ENCODE data around the gene NR2C1. TPM values are rescaled to one million over a fixed set of nuclear protein-coding genes. Genes with fewer than 3 reads are reported as not detected.

The NR2C1 gene
- total RNA-seq, 1 donor from 2014 or later, result 44.3 TPM

GRCh38 chr12:94977766-94978468, 95.5 kb downstream of the NR2C1 start:
- Histone ChIP-seq H3K36me3 (ENCODE audit: insufficient read depth, low read length) (no peaks in the 10 kb centered on the region), H3K27ac (ENCODE audit: low read depth, low read length) (no peak overlapping the region), H3K9me3 (ENCODE audit: insufficient read depth, low read depth, low read length) (no peaks in the 10 kb centered on the region), H3K4me2 (ENCODE audit: low read length) (no peak overlapping the region), H3K27me3 (ENCODE audit: insufficient read depth, low read length) (no peaks in the 10 kb centered on the region), H3K9ac (ENCODE audit: low read length) (no peak overlapping the region), H3K4me1 (ENCODE audit: insufficient read depth, low read length) (peaks cover 11% of the 10 kb centered on the region), H3K79me2 (ENCODE audit: insufficient read depth, low read length) (peaks cover 19% of the 10 kb centered on the region), H3K4me3 (ENCODE audit: insufficient read depth, low read depth, low read length) (no peak overlapping the region), H4K20me1 (ENCODE audit: insufficient read depth, low read length) (peaks cover 12% of the 10 kb centered on the region), H2AFZ (ENCODE audit: low read depth, low read length) (no peak overlapping the region)
- DNase-seq (ENCODE audit: low read depth) (no peak), FAIRE-seq (no peak)
- no peaks in the 10 kb centered on the region for H3K27me3 Mint-ChIP-seq (ENCODE audit: low read depth, unreplicated experiment)
- no peaks in the 10 kb centered on the region for H3K9me3 Mint-ChIP-seq (ENCODE audit: unreplicated experiment)
- H3K27ac Mint-ChIP-seq (ENCODE audit: unreplicated experiment), result no peak overlapping the region
- H3K4me3 Mint-ChIP-seq (ENCODE audit: unreplicated experiment), result no peak overlapping the region
- no peaks in the 10 kb centered on the region for H3K36me3 Mint-ChIP-seq (ENCODE audit: low read depth, unreplicated experiment)
- TF ChIP-seq EZH2 (IDR thresholded peaks at IDR 0.05; ENCODE audit: insufficient read depth, low read length) (no peak), CTCF (IDR thresholded peaks at IDR 0.05; ENCODE audit: insufficient read depth, low read depth, low read length) (no peak)
- peaks cover 21% of the 10 kb centered on the region for H3K4me1 Mint-ChIP-seq (ENCODE audit: low read depth, unreplicated experiment)

DNA sequence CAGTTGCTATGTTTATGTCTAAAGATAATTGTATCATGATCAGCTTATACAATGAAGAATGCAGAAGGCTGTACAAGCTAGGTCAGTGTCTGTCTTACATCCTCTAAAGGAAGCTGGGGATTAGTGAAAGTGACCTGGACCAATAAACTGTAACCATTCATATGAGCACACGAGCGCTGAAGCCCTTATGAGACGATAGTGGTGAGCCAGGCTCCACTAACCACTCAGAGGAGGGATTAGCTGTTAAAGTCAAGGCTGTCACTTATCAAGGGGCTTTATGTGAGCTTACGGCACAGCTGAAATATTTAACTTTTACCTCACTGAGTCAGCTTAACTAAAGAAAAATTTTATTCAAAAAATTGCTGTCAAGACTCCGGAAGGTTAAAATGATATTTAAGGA, 100.2 kb downstream of the NR2C1 start:
- TF ChIP-seq CTCF (IDR thresholded peaks at IDR 0.05; ENCODE audit: insufficient read depth, low read depth, low read length), result no peak
- no peak for TF ChIP-seq EZH2 (IDR thresholded peaks at IDR 0.05; ENCODE audit: insufficient read depth, low read length)
- Mint-ChIP-seq H3K27me3 (ENCODE audit: low read depth, unreplicated experiment) (no peaks in the 10 kb centered on the region), H3K4me1 (ENCODE audit: low read depth, unreplicated experiment) (peaks cover 19% of the 10 kb centered on the region), H3K4me3 (ENCODE audit: unreplicated experiment) (no peak overlapping the region), H3K27ac (ENCODE audit: unreplicated experiment) (no peak overlapping the region), H3K36me3 (ENCODE audit: low read depth, unreplicated experiment) (peaks cover 3% of the 10 kb centered on the region), H3K9me3 (ENCODE audit: unreplicated experiment) (no peaks in the 10 kb centered on the region)
- FAIRE-seq, result peak; percentile 13
- Histone ChIP-seq H3K4me1 (ENCODE audit: insufficient read depth, low read length) (no peaks in the 10 kb centered on the region), H3K9me3 (ENCODE audit: insufficient read depth, low read depth, low read length) (no peaks in the 10 kb centered on the region), H3K4me3 (ENCODE audit: insufficient read depth, low read depth, low read length) (no peak overlapping the region), H3K9ac (ENCODE audit: low read length) (no peak overlapping the region), H3K79me2 (ENCODE audit: insufficient read depth, low read length) (peaks cover 5% of the 10 kb centered on the region), H4K20me1 (ENCODE audit: insufficient read depth, low read length) (peaks cover 11% of the 10 kb centered on the region), H3K27ac (ENCODE audit: low read depth, low read length) (no peak overlapping the region), H3K36me3 (ENCODE audit: insufficient read depth, low read length) (peaks cover 6% of the 10 kb centered on the region), H3K4me2 (ENCODE audit: low read length) (no peak overlapping the region), H3K27me3 (ENCODE audit: insufficient read depth, low read length) (no peaks in the 10 kb centered on the region), H2AFZ (ENCODE audit: low read depth, low read length) (no peak overlapping the region)
- peak; percentile 51 for DNase-seq (ENCODE audit: low read depth)

GRCh38 chr12:94972795-94973194, 100.6 kb downstream of the NR2C1 start:
- peak overlapping the region; percentile 55 for H3K27ac Mint-ChIP-seq (ENCODE audit: unreplicated experiment)
- Histone ChIP-seq H4K20me1 (ENCODE audit: insufficient read depth, low read length) (peaks cover 6% of the 10 kb centered on the region), H2AFZ (ENCODE audit: low read depth, low read length) (no peak overlapping the region), H3K9ac (ENCODE audit: low read length) (no peak overlapping the region), H3K4me2 (ENCODE audit: low read length) (no peak overlapping the region), H3K4me1 (ENCODE audit: insufficient read depth, low read length) (no peaks in the 10 kb centered on the region), H3K27me3 (ENCODE audit: insufficient read depth, low read length) (no peaks in the 10 kb centered on the region), H3K27ac (ENCODE audit: low read depth, low read length) (no peak overlapping the region), H3K4me3 (ENCODE audit: insufficient read depth, low read depth, low read length) (no peak overlapping the region), H3K9me3 (ENCODE audit: insufficient read depth, low read depth, low read length) (no peaks in the 10 kb centered on the region), H3K79me2 (ENCODE audit: insufficient read depth, low read length) (peaks cover 1% of the 10 kb centered on the region), H3K36me3 (ENCODE audit: insufficient read depth, low read length) (peaks cover 6% of the 10 kb centered on the region)
- no peaks in the 10 kb centered on the region for H3K9me3 Mint-ChIP-seq (ENCODE audit: unreplicated experiment)
- H3K27me3 Mint-ChIP-seq (ENCODE audit: low read depth, unreplicated experiment), result no peaks in the 10 kb centered on the region
- DNase-seq (ENCODE audit: low read depth) (no peak), FAIRE-seq (no peak)
- TF ChIP-seq EZH2 (IDR thresholded peaks at IDR 0.05; ENCODE audit: insufficient read depth, low read length), result no peak
- H3K4me3 Mint-ChIP-seq (ENCODE audit: unreplicated experiment), result no peak overlapping the region
- H3K4me1 Mint-ChIP-seq (ENCODE audit: low read depth, unreplicated experiment), result peaks cover 18% of the 10 kb centered on the region
- peaks cover 3% of the 10 kb centered on the region for H3K36me3 Mint-ChIP-seq (ENCODE audit: low read depth, unreplicated experiment)

Measured in astrocyte (in vitro differentiated cells and primary cell).